OCI-LY7 (cell line): ENCODE data around the gene SPATA3. TPM values are rescaled to one million over a fixed set of nuclear protein-coding genes. Genes with fewer than 3 reads are reported as not detected.

Source experiments
- BruUV-seq: library from RNA; stranded (reverse); fragments of 400-500 nt; replicated peaks from 2 replicates; lab custom pipeline; 2021; lab: Mats Ljungman, UMichigan
- CTCF ChIA-PET: fragments of 300-600 bp; sonication (Branson Sonifier 250); formaldehyde crosslinking; loops from one replicate; lab custom pipeline; 2022; ENCODE audit warnings: antibody characterized with exemption; ENCODE audit not compliant: unreplicated experiment; lab: Charles Lee
- POLR2A ChIA-PET: fragments of 300-600 bp; sonication (Branson Sonifier 250); formaldehyde crosslinking; loops from one replicate; lab custom pipeline; 2022; ENCODE audit warnings: antibody characterized with exemption; lab: Charles Lee
- DNase-seq: peaks from one replicate; pipeline ENCODE4 v3.0.0-alpha.2; 2015; ENCODE audit warnings: low spot score
- H2AFZ ChIP-seq: fragments of 200-600 bp; sonication (generic), shearing (Covaris generic); 2 replicates; pipeline ENCODE4 v1.6.1; 2014; ENCODE audit warnings: mild to moderate bottlenecking, antibody characterized with exemption, low read length, moderate library complexity
- H3K27ac ChIP-seq: fragments of 200-600 bp; sonication (generic); 2 replicates; pipeline ENCODE4 v1.5.1; 2014; ENCODE audit warnings: mixed run types, low read depth, mild to moderate bottlenecking, moderate library complexity, low read length, inconsistent platforms; ENCODE audit not compliant: poor library complexity, severe bottlenecking
- H3K36me3 ChIP-seq: fragments of 200-600 bp; sonication (generic); 2 replicates; pipeline ENCODE4 v1.6.1; 2014; ENCODE audit warnings: mild to moderate bottlenecking, antibody characterized with exemption, low read length, moderate library complexity, mixed read lengths; ENCODE audit not compliant: insufficient read depth
- H3K4me1 ChIP-seq: fragments of 200-600 bp; sonication (generic); 2 replicates; pipeline ENCODE4 v1.5.1; 2014; ENCODE audit warnings: mild to moderate bottlenecking, low read length; ENCODE audit not compliant: insufficient read depth, poor library complexity, severe bottlenecking
- H3K4me2 ChIP-seq: fragments of 200-600 bp; sonication (generic); 2 replicates; pipeline ENCODE4 v1.6.1; 2014; ENCODE audit warnings: mild to moderate bottlenecking, low read length
- H3K4me3 ChIP-seq: fragments of 200-600 bp; sonication (generic); 2 replicates; pipeline ENCODE4 v1.5.1; 2014; ENCODE audit warnings: mild to moderate bottlenecking, low read depth, low read length; ENCODE audit not compliant: poor library complexity, severe bottlenecking
- H3K79me2 ChIP-seq: fragments of 200-600 bp; sonication (generic); 2 replicates; pipeline ENCODE4 v1.6.1; 2016; ENCODE audit warnings: low read depth, mild to moderate bottlenecking, low read length, moderate library complexity, mixed read lengths; ENCODE audit not compliant: insufficient read depth
- H3K9me2 ChIP-seq: fragments of 200-600 bp; sonication (generic); 2 replicates; pipeline ENCODE4 v1.6.1; 2016; ENCODE audit warnings: mild to moderate bottlenecking, low read length, mixed read lengths; ENCODE audit not compliant: insufficient read depth
- H3K9me3 ChIP-seq: fragments of 200-600 bp; sonication (generic); 2 replicates; pipeline ENCODE4 v1.6.1; 2014; ENCODE audit warnings: mild to moderate bottlenecking, mixed run types, low read length, mixed read lengths
- H4K20me1 ChIP-seq: fragments of 200-600 bp; sonication (generic); 2 replicates; pipeline ENCODE4 v1.6.1; 2014; ENCODE audit warnings: mild to moderate bottlenecking, antibody characterized with exemption, low read length, moderate library complexity, mixed read lengths; ENCODE audit not compliant: insufficient read depth
- EZH2phosphoT487 ChIP-seq: fragments of 200-600 bp; sonication (generic); IDR thresholded peaks from 2 replicates; pipeline ENCODE4 v1.6.1; 2018; ENCODE audit warnings: low read depth, borderline replicate concordance, mild to moderate bottlenecking, mixed run types, antibody characterized with exemption, low read length, moderate library complexity, mixed read lengths
- intact Hi-C: fragments of 100-400 bp; cut with micrococcal nuclease; formaldehyde crosslinking; loops from one replicate; pipeline ENCODE4 v1.10.0; 2022; ENCODE audit not compliant: unreplicated experiment
- total RNA-seq, 2 experiments: library from RNA; depleted of rRNA in 1 of 2; stranded (reverse); fragments of >200 nt in 1 of 2; shearing (Covaris generic) in 1 of 2; gene quantifications; 2 replicates each; pipeline ENCODE4 v1.2.3, GENCODE V29; 2014 to 2022
- TF ChIP-seq, protein P1 (sequence below): fragments of 200-600 bp; sonication (generic); conservative IDR thresholded peaks from 2 replicates; pipeline ENCODE4 v1.5.1; 2014; ENCODE audit warnings: mild to moderate bottlenecking, antibody characterized with exemption, low read length, moderate library complexity, mixed read lengths

The SPATA3 gene
- total RNA-seq, 2 experiments from 2014 or later = not detected

DNA sequence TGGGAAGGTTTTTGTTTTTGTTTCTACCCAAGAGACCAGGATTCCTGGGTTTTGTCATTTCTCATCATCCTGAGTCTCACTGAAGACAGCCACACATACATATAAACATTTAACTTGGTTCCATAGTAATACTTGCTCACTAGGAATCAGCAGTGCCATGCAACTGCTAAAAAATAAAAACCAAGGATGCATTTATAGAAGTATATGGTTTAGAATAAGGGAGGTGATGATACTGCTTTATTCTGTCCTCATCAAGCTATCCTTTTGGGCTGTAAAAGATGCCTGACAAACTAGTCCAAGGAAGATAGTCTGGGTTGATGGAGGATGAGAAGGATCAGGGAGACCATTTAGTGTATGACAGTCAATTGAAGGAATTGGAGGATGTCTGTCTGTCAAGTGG lies 740 bp downstream of the SPATA3 start:
- H3K79me2 ChIP-seq = no peaks in the 10 kb centered on the region
- H3K9me2 ChIP-seq = no peaks in the 10 kb centered on the region
- TF ChIP-seq EZH2phosphoT487 = no peak
- TF ChIP-seq, protein P1, sequence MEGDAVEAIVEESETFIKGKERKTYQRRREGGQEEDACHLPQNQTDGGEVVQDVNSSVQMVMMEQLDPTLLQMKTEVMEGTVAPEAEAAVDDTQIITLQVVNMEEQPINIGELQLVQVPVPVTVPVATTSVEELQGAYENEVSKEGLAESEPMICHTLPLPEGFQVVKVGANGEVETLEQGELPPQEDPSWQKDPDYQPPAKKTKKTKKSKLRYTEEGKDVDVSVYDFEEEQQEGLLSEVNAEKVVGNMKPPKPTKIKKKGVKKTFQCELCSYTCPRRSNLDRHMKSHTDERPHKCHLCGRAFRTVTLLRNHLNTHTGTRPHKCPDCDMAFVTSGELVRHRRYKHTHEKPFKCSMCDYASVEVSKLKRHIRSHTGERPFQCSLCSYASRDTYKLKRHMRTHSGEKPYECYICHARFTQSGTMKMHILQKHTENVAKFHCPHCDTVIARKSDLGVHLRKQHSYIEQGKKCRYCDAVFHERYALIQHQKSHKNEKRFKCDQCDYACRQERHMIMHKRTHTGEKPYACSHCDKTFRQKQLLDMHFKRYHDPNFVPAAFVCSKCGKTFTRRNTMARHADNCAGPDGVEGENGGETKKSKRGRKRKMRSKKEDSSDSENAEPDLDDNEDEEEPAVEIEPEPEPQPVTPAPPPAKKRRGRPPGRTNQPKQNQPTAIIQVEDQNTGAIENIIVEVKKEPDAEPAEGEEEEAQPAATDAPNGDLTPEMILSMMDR = no peak
- H2AFZ ChIP-seq = no peak overlapping the region
- H3K4me1 ChIP-seq = no peaks in the 10 kb centered on the region
- no peak overlapping the region for H3K4me3 ChIP-seq
- CTCF ChIA-PET = no interaction called here
- no peak overlapping the region for H3K4me2 ChIP-seq
- BruUV-seq = no TSS peak
- H3K27ac ChIP-seq = no peak overlapping the region
- POLR2A ChIA-PET = interaction anchor here (0.6 kb wide), 1 partner anchor 13 kb away, joined by 3 read pairs; no protein-coding TSS in a partner anchor
- no peaks in the 10 kb centered on the region for H3K36me3 ChIP-seq
- DNase-seq = no peak
- no peaks in the 10 kb centered on the region for H4K20me1 ChIP-seq
- H3K9me3 ChIP-seq = no peaks in the 10 kb centered on the region
- intact Hi-C loops = no loop called here

DNA sequence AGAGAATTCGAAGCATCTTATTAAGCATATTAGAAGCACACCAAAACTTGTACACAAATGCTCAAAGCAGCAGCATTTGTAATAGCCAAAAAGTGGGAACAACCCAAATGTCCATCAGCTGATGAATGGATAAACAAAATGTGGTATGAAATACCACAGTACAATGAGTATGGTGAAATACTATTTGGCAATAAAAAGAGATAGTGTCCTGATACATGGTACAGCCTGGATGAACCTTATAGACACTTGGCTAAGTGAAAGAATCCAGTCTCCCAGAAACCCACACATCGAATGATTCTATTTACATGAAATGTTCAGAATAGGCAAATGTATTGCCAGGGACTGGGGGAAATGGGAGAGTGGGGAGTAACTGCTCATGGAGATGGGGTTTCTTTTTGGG lies 3.0 kb downstream of the SPATA3 start:
- H3K4me3 ChIP-seq = no peak overlapping the region
- no peak overlapping the region for H2AFZ ChIP-seq
- POLR2A ChIA-PET = no interaction called here
- no peak overlapping the region for H3K4me2 ChIP-seq
- intact Hi-C loops = no loop called here
- BruUV-seq = no TSS peak
- H3K9me2 ChIP-seq = no peaks in the 10 kb centered on the region
- TF ChIP-seq EZH2phosphoT487 = no peak
- TF ChIP-seq, protein P1 = no peak
- H3K4me1 ChIP-seq = no peaks in the 10 kb centered on the region
- CTCF ChIA-PET = no interaction called here
- H3K79me2 ChIP-seq = no peaks in the 10 kb centered on the region
- DNase-seq = no peak
- no peaks in the 10 kb centered on the region for H3K36me3 ChIP-seq
- H3K27ac ChIP-seq = no peak overlapping the region
- no peaks in the 10 kb centered on the region for H3K9me3 ChIP-seq
- H4K20me1 ChIP-seq = no peaks in the 10 kb centered on the region

DNA sequence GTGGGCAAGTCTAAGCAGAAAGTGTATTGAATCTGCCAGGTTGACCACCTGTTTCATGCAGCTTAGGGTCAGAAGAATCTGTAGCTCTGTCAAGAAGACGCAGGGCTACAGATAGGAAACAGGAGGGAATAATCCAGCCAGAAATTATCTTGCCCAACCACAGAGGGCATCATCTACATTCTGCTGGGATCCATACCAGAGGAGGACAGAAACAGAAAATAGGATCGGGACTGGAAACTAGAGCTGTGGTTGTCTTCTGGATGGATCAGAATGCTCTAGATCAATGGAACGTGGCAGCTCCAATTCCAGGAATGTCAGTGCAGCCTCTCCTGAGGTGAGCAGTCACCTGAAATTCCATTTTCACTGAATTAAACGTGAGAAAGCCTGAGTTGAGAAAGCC lies 3.6 kb downstream of the SPATA3 start:
- Histone ChIP-seq H3K4me2 (no peak overlapping the region), H3K4me1 (no peaks in the 10 kb centered on the region), H2AFZ (no peak overlapping the region), H4K20me1 (no peaks in the 10 kb centered on the region), H3K4me3 (no peak overlapping the region), H3K9me2 (no peaks in the 10 kb centered on the region), H3K79me2 (no peaks in the 10 kb centered on the region), H3K36me3 (no peaks in the 10 kb centered on the region), H3K27ac (no peak overlapping the region), H3K9me3 (no peaks in the 10 kb centered on the region)
- no peak for DNase-seq
- POLR2A ChIA-PET = no interaction called here
- CTCF ChIA-PET = no interaction called here
- TF ChIP-seq, protein P1 = no peak
- no peak for TF ChIP-seq EZH2phosphoT487
- BruUV-seq = no TSS peak
- intact Hi-C loops = no loop called here
